ENCODE results near the gene ALG9. TPM values are rescaled to one million over a fixed set of nuclear protein-coding genes. Genes with fewer than 3 reads are reported as not detected.
A peak's percentile ranks its signal among the peaks of the same experiment; 100 is the strongest.

Gene ALG9
- total RNA-seq (10 to 100 TPM; 24.2 to 28.6 TPM), polyA plus RNA-seq (10 to 100 TPM in 2 of 3 donors, 1 to 10 TPM in 1; 6.4 to 13.1 (median 11.9) TPM), total RNA-seq (6.4 to 12.6 (median 7.8) reads per million in 6 experiments)

- Mint-ChIP-seq H3K4me3 (peak within 1 kb of the TSS; percentile 91 to 96 (median 93)), H3K4me1 (peaks cover 12 to 36% (median 26%) of the 10 kb centered on the region in 4 donors), H3K36me3 (peaks cover 19 to 42% (median 23%) of the 10 kb centered on the region in 3 donors), H3K27me3 (no peaks in the 10 kb centered on the region), H3K27ac (peak within 1 kb of the TSS; percentile 87 to 98 (median 95)), H3K9me3 (no peaks in the 10 kb centered on the region)
- DNase-seq (peak; percentile 76 to 97 (median 88)), ATAC-seq (peak; percentile 87 to 91)
- POLR2A ChIA-PET, result interaction anchor here (0.6 to 2.5 kb wide), 8 partner anchors 10 to 284 kb away, joined by 3 to 23 read pairs (median 4); partner anchors contain the start of genes CFAP68, PPP2R1B, SDHD and TIMM8B
Measured at GRCh38 chr11:111870886-111871692, at the start of gene ALG9. Gene ALG9 (minus strand): TSS chr11:111871581. CDS start chr11:111871482, 99 bp downstream.

GRCh38 chr11:111920908-111921307 lies 49.5 kb upstream of the ALG9 start:
- H3K27me3 Mint-ChIP-seq, result peaks cover 6 to 24% (median 22%) of the 10 kb centered on the region in 5 donors
- peaks cover 0 to 4% (median 3%) of the 10 kb centered on the region in 4 donors for H3K4me1 Mint-ChIP-seq
- DNase-seq (no peak), ATAC-seq (no peak)
- no peak overlapping the region for H3K4me3 Mint-ChIP-seq
- H3K9me3 Mint-ChIP-seq, result no peaks in the 10 kb centered on the region
- H3K27ac Mint-ChIP-seq, result no peak overlapping the region
- POLR2A ChIA-PET, result no interaction called here
- no peaks in the 10 kb centered on the region for H3K36me3 Mint-ChIP-seq

GRCh38 chr11:111918390-111919256 lies 47.2 kb upstream of the ALG9 start, which contains the start of gene C11orf52:
Gene C11orf52 (plus strand): TSS chr11:111918913. CDS start chr11:111918973, 60 bp downstream.
- Mint-ChIP-seq H3K27ac (peak within 1 kb of the TSS in 1 of 10 donors; percentile 27), H3K36me3 (no peaks in the 10 kb centered on the region), H3K4me3 (no peak within 1 kb of the TSS)

DNA sequence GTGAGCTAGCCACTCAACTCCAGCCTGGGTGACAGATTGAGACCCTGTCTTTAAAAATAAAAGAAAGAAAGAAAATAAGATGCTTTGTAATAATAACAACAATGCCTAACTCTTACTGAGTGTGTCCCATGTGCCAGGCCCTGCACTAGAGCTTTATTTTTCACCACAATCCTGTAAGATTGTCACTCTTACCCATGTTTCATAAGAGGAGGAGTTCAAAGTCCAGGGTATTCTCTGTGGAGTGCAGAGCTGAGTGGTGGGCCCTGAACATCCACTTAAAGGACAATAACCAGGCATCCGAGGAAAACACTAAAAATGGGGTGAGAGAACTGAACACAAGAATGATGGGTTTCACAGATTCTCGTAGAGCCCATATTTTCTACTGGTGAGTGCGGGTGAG lies 46.4 kb upstream of the ALG9 start:
- ATAC-seq (no peak), DNase-seq (no peak)
- POLR2A ChIA-PET, result no interaction called here
- Mint-ChIP-seq H3K4me1 (peaks cover 0 to 3% (median under 1%) of the 10 kb centered on the region in 4 donors), H3K4me3 (no peak overlapping the region), H3K27ac (no peak overlapping the region), H3K27me3 (peaks cover 19 to 54% (median 35%) of the 10 kb centered on the region in 5 donors), H3K36me3 (no peaks in the 10 kb centered on the region), H3K9me3 (no peaks in the 10 kb centered on the region)

More at GRCh38 chr11:111918390-111919256, 47.2 kb upstream of the ALG9 start, which contains the start of gene C11orf52:
- no peak for DNase-seq
- Mint-ChIP-seq H3K9me3 (no peaks in the 10 kb centered on the region), H3K27me3 (peaks cover 16 to 46% (median 35%) of the 10 kb centered on the region in 5 donors), H3K4me1 (no peaks in the 10 kb centered on the region)
- ATAC-seq, result no peak
- POLR2A ChIA-PET, result no interaction called here

DNA sequence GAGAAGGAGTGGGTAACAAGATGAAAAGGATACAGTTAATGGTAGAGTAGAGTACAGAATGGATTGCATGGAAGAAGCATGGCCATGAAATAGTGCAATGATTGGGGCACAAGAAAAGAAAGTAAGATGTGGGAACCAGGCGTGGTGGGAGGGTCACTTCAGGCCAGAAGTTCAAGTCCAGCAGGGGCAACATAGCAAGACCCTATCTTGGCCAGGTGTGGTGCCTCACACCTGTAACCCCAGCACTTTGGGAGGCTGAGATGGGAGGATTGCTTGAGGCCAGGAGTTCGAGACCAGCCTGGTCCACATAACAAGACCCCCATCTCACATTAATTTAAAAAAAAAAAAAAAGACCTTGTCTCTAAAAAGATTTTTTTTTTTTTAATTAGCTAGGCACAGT lies 45.9 kb upstream of the ALG9 start:
- POLR2A ChIA-PET, result no interaction called here
- H3K4me1 Mint-ChIP-seq, result peaks cover 0 to 3% (median under 1%) of the 10 kb centered on the region in 4 donors
- peaks cover 19 to 58% (median 35%) of the 10 kb centered on the region in 5 donors for H3K27me3 Mint-ChIP-seq
- ATAC-seq (no peak), DNase-seq (no peak)
- no peak overlapping the region for H3K27ac Mint-ChIP-seq
- H3K4me3 Mint-ChIP-seq, result no peak overlapping the region
- no peaks in the 10 kb centered on the region for H3K36me3 Mint-ChIP-seq
- H3K9me3 Mint-ChIP-seq, result no peaks in the 10 kb centered on the region

DNA sequence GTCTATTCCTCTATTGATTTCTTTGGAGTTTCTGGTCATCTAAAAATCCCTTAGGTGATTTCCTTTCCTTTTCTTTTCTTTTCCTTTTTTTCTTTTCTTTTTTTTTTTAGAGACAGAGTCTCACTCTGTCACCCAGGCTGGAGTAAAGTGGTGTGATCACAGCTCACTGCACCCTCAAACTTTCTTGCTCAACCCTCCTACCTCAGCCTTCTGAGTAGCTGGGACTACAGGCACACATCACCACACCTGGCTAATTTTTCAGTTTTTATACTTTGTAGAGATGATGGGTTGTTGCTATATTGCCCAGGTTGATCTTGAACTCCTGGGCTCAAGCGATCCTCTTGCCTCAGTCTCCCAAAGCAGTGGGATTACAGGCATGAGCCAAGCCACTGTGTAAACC lies 45.4 kb upstream of the ALG9 start:
- Mint-ChIP-seq H3K9me3 (no peaks in the 10 kb centered on the region), H3K4me3 (no peak overlapping the region), H3K27me3 (peaks cover 19 to 63% (median 40%) of the 10 kb centered on the region in 5 donors), H3K36me3 (no peaks in the 10 kb centered on the region), H3K4me1 (peaks cover 0 to 3% (median under 1%) of the 10 kb centered on the region in 4 donors), H3K27ac (peak overlapping the region in 1 of 10 donors; percentile 37)
- POLR2A ChIA-PET, result no interaction called here
- DNase-seq, result no peak
- ATAC-seq, result no peak

GRCh38 chr11:111913997-111914396 lies 42.6 kb upstream of the ALG9 start:
- H3K27me3 Mint-ChIP-seq, result peaks cover 28 to 77% (median 43%) of the 10 kb centered on the region in 5 donors
- H3K36me3 Mint-ChIP-seq, result peaks cover 0 to 4% (median 0%) of the 10 kb centered on the region in 3 donors
- peaks cover 0 to 3% (median under 1%) of the 10 kb centered on the region in 4 donors for H3K4me1 Mint-ChIP-seq

GRCh38 chr11:111913031-111913861 lies 41.9 kb upstream of the ALG9 start:
- Mint-ChIP-seq H3K4me1 (peaks cover 0 to 3% (median under 1%) of the 10 kb centered on the region in 4 donors), H3K27me3 (peaks cover 28 to 76% (median 42%) of the 10 kb centered on the region in 5 donors), H3K4me3 (peak overlapping the region in 1 of 10 donors; percentile 3), H3K36me3 (peaks cover 0 to 4% (median 0%) of the 10 kb centered on the region in 3 donors), H3K27ac (no peak overlapping the region), H3K9me3 (no peaks in the 10 kb centered on the region)
- POLR2A ChIA-PET, result interaction anchor here (0.9 kb wide), 1 partner anchor 15 kb away, joined by 3 read pairs; no protein-coding TSS in a partner anchor
- no peak for DNase-seq
- ATAC-seq, result no peak

More at GRCh38 chr11:111913997-111914396, 42.6 kb upstream of the ALG9 start:
- H3K9me3 Mint-ChIP-seq, result no peaks in the 10 kb centered on the region
- H3K27ac Mint-ChIP-seq, result no peak overlapping the region
- no peak for DNase-seq
- POLR2A ChIA-PET, result no interaction called here
- H3K4me3 Mint-ChIP-seq, result no peak overlapping the region
- no peak for ATAC-seq

DNA sequence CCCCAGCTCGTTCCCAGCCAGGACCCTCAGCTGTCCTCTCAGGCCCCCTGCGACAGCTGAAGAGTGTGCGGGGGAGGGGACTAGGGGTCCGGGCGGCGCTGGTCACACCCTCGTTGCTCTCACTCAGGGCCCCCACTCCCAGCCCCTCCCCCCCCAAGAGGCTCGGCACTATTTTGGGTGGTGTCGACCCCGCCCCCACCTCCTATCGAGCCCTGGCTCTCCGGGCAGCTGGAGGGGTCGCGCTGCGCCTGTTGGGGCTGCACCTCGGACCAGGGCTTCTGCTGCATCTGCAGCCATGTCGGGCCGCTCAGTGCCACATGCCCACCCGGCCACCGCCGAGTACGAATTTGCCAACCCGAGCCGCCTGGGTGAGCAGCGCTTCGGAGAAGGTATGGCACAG lies 41.2 kb upstream of the ALG9 start, which contains the start of gene HSPB2:
HSPB2 (plus strand) TSS at position 200 of the 400 bp plus-strand sequence; CDS start at position 296, 96 bp downstream.
- ATAC-seq (no peak), DNase-seq (no peak)
- Mint-ChIP-seq H3K9me3 (no peaks in the 10 kb centered on the region), H3K4me3 (peak within 1 kb of the TSS in 1 of 10 donors; percentile 3), H3K27ac (no peak within 1 kb of the TSS), H3K36me3 (peaks cover 0 to 4% (median 0%) of the 10 kb centered on the region in 3 donors), H3K27me3 (peaks cover 28 to 69% (median 40%) of the 10 kb centered on the region in 5 donors), H3K4me1 (peaks cover 0 to 3% (median under 1%) of the 10 kb centered on the region in 4 donors)
- POLR2A ChIA-PET, result interaction anchor here (0.9 kb wide), 1 partner anchor 14 kb away, joined by 3 read pairs; no protein-coding TSS in a partner anchor

- peaks cover 0 to 3% (median under 1%) of the 10 kb centered on the region in 4 donors for H3K4me1 Mint-ChIP-seq
- no peak for DNase-seq
- H3K27me3 Mint-ChIP-seq, result peaks cover 23 to 62% (median 39%) of the 10 kb centered on the region in 5 donors
- no peak for ATAC-seq
- no peaks in the 10 kb centered on the region for H3K9me3 Mint-ChIP-seq
- peaks cover 0 to 4% (median 0%) of the 10 kb centered on the region in 3 donors for H3K36me3 Mint-ChIP-seq
- POLR2A ChIA-PET, result no interaction called here
- no peak within 1 kb of the TSS for H3K27ac Mint-ChIP-seq
- no peak within 1 kb of the TSS for H3K4me3 Mint-ChIP-seq
Measured at GRCh38 chr11:111911563-111912401, 40.4 kb upstream of the ALG9 start, which contains the start of gene CRYAB. Gene CRYAB (minus strand): TSS chr11:111911770. CDS start chr11:111911724, 46 bp downstream.

Data from naive thymus-derived CD8-positive, alpha-beta T cell (primary cell).